Thyroid gland (tissue), 4 donors: ENCODE data around the gene PLXNC1.

Experiments
- CTCF ChIP-seq, 6 experiments: fragments of 200-600 bp in 3 of 6; fragments of 450-650 bp in 3 of 6; sonication (generic) in 3 of 6; IDR thresholded peaks; one replicate each; pipeline ENCODE4 v1.5.1; 2016 to 2019; ENCODE audit warnings: antibody characterized with exemption in 6 of 6, mild to moderate bottlenecking in 2 of 6, inconsistent platforms in 1 of 6, moderate library complexity in 1 of 6
- POLR2A ChIP-seq, 2 donors: fragments of 450-650 bp; IDR thresholded peaks; one replicate each; pipeline ENCODE4 v1.6.1; 2017; ENCODE audit warnings: antibody characterized with exemption in 2 of 2, mild to moderate bottlenecking in 2 of 2, moderate library complexity in 1 of 2

GRCh38 chr12:94193168-94193567 is 44.8 kb downstream of the PLXNC1 start:
- TF ChIP-seq CTCF (IDR thresholded peaks at IDR 0.05) = no peak
- no peak for TF ChIP-seq POLR2A (IDR thresholded peaks at IDR 0.05)
